MM.1S (cell line): Measurements from ENCODE around the gene MRPL30.
A peak's percentile ranks its signal among the peaks of the same experiment; 100 is the strongest.
"Not testable (repeated sequence)": the region's sequence is repeated elsewhere in the genome, so short reads cannot be mapped to it uniquely, and the experiment has no call there.

Source experiments
- DNase-seq: peaks from one replicate; pipeline ENCODE4 v3.0.0-alpha.2; 2015
- H2AFZ ChIP-seq: fragments of 300-600 bp; sonication (generic); 2 replicates; pipeline ENCODE4 v1.6.0; 2016; ENCODE audit warnings: antibody characterized with exemption, low read length
- H3F3A ChIP-seq: fragments of 300-600 bp; sonication (generic); 2 replicates; pipeline ENCODE4 v1.6.1; 2016; ENCODE audit warnings: mild to moderate bottlenecking, antibody characterized with exemption, low read length, moderate library complexity, mixed read lengths; ENCODE audit not compliant: insufficient read depth
- H3K27ac ChIP-seq: fragments of 300-600 bp; sonication (generic); 2 replicates; pipeline ENCODE4 v1.5.1; 2016; ENCODE audit warnings: mild to moderate bottlenecking, low read length
- H3K27me3 ChIP-seq: fragments of 300-600 bp; sonication (generic); replicated peaks from 2 replicates; pipeline ENCODE4 v1.6.0; 2016; ENCODE audit warnings: low read length; ENCODE audit not compliant: insufficient read depth
- H3K36me3 ChIP-seq: fragments of 300-600 bp; sonication (generic); replicated peaks from 2 replicates; pipeline ENCODE4 v1.6.1; 2016; ENCODE audit warnings: mild to moderate bottlenecking, low read length, mixed read lengths; ENCODE audit not compliant: insufficient read depth
- H3K4me1 ChIP-seq: fragments of 300-600 bp; sonication (generic); 2 replicates; pipeline ENCODE4 v1.6.1; 2016; ENCODE audit warnings: low read length, mixed read lengths
- H3K4me2 ChIP-seq: fragments of 300-600 bp; sonication (generic); 2 replicates; pipeline ENCODE4 v1.6.0; 2016; ENCODE audit warnings: low read depth, low read length
- H3K4me3 ChIP-seq: fragments of 300-600 bp; sonication (generic); 2 replicates; pipeline ENCODE4 v1.5.1; 2016; ENCODE audit warnings: low read length, mixed read lengths
- H3K79me2 ChIP-seq: fragments of 300-600 bp; sonication (generic); 2 replicates; pipeline ENCODE4 v1.6.1; 2016; ENCODE audit warnings: mixed run types, low read length, mixed read lengths
- H3K9ac ChIP-seq: fragments of 300-600 bp; sonication (generic); 2 replicates; pipeline ENCODE4 v1.6.1; 2016; ENCODE audit warnings: low read length, mixed read lengths
- H3K9me2 ChIP-seq: fragments of 300-600 bp; sonication (generic); replicated peaks from 2 replicates; pipeline ENCODE4 v1.6.1; 2016; ENCODE audit warnings: mild to moderate bottlenecking, low read length, mixed read lengths; ENCODE audit not compliant: insufficient read depth
- H3K9me3 ChIP-seq: fragments of 300-600 bp; sonication (generic); replicated peaks from 2 replicates; pipeline ENCODE4 v1.6.1; 2016; ENCODE audit warnings: mild to moderate bottlenecking, low read length, mixed read lengths; ENCODE audit not compliant: insufficient read depth
- H4K20me1 ChIP-seq: fragments of 300-600 bp; sonication (generic); 2 replicates; pipeline ENCODE4 v1.6.1; 2016; ENCODE audit warnings: mild to moderate bottlenecking, low read length, moderate library complexity, mixed read lengths; ENCODE audit not compliant: insufficient read depth
- EZH2 ChIP-seq: fragments of 300-600 bp; sonication (generic); optimal IDR thresholded peaks from 2 replicates; pipeline ENCODE3; 2017; ENCODE audit warnings: low read depth, mild to moderate bottlenecking, antibody characterized with exemption, low read length, mixed read lengths
- EZH2phosphoT487 ChIP-seq: fragments of 300-600 bp; sonication (generic); IDR thresholded peaks from 2 replicates; pipeline ENCODE4 v1.6.1; 2018; ENCODE audit warnings: antibody characterized with exemption, low read length
- TF ChIP-seq, protein P1 (sequence below): fragments of 300-600 bp; sonication (generic); IDR thresholded peaks from 2 replicates; pipeline ENCODE4 v1.5.1; 2016; ENCODE audit warnings: antibody characterized with exemption, low read length, mixed read lengths

MRPL30 gene

DNA sequence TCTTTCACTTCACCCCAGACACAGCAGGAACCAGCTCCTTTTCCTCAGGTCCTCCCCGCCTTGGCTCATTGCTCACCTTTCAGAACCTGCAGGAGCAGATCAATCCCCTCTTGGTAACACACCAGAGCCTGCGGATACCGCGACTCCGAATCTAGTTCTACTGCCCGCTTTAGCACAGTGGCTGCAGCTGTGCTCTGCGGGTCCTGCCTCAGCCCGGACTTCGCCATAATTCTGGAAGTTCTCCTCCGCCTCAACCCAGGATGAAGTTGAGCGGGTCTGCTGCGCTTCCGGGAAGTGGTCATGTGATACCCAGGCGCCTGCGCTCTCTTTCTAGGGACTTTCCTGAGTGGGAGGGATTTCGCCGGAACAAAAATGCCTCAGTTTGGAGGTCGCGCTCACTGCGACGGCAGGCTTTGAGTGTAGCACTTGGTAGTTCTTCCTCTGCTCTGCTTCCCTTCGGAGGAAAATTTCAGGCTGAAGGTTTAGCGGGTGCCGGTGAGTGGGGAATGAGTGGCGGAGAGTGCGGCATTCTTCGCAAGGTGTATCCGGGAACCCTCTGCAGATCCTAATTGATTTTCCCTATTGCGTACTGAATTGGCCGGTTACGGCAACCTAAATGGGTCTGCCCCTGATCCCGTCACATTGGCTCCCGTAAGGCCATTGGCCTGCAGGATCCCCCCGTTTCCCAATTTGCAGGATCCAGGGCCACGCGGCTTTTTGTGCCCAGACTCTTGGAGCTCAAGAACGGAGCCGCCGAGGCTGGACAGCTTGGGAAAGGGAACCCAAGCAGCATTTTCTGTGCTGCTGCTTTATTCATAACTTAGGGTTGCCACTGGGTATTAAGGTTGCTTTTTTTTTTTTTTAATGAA, at the start of gene MRPL30, which contains the start of gene MITD1:
Gene MRPL30 (plus strand): TSS at position 430 of the 869 bp plus-strand sequence. CDS start 5,020 bp downstream, outside the sequence.
Gene MITD1 (minus strand): TSS at position 304 of the 869 bp plus-strand sequence. CDS start 77 bp downstream, at position 227.
- Histone ChIP-seq H3K9me2 (no peaks in the 10 kb centered on the region), H2AFZ (peak within 1 kb of the TSS; percentile 92), H3K79me2 (peaks cover 92% of the 10 kb centered on the region), H3K36me3 (no peaks in the 10 kb centered on the region), H3K4me1 (peaks cover 10% of the 10 kb centered on the region; the same call in 1 of the 2 replicates), H3K4me2 (peak within 1 kb of the TSS; percentile 62), H3K9me3 (no peaks in the 10 kb centered on the region), H3K27me3 (no peaks in the 10 kb centered on the region), H3K27ac (peak within 1 kb of the TSS; percentile 43; the same call in 1 of the 2 replicates), H4K20me1 (no peaks in the 10 kb centered on the region), H3K4me3 (peak within 1 kb of the TSS; percentile 89), H3F3A (no peaks in the 10 kb centered on the region), H3K9ac (peak within 1 kb of the TSS; percentile 78)
- DNase-seq, result peak; percentile 96
- TF ChIP-seq, protein P1, sequence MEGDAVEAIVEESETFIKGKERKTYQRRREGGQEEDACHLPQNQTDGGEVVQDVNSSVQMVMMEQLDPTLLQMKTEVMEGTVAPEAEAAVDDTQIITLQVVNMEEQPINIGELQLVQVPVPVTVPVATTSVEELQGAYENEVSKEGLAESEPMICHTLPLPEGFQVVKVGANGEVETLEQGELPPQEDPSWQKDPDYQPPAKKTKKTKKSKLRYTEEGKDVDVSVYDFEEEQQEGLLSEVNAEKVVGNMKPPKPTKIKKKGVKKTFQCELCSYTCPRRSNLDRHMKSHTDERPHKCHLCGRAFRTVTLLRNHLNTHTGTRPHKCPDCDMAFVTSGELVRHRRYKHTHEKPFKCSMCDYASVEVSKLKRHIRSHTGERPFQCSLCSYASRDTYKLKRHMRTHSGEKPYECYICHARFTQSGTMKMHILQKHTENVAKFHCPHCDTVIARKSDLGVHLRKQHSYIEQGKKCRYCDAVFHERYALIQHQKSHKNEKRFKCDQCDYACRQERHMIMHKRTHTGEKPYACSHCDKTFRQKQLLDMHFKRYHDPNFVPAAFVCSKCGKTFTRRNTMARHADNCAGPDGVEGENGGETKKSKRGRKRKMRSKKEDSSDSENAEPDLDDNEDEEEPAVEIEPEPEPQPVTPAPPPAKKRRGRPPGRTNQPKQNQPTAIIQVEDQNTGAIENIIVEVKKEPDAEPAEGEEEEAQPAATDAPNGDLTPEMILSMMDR, result no peak
- TF ChIP-seq EZH2, result no peak
- no peak for TF ChIP-seq EZH2phosphoT487

DNA sequence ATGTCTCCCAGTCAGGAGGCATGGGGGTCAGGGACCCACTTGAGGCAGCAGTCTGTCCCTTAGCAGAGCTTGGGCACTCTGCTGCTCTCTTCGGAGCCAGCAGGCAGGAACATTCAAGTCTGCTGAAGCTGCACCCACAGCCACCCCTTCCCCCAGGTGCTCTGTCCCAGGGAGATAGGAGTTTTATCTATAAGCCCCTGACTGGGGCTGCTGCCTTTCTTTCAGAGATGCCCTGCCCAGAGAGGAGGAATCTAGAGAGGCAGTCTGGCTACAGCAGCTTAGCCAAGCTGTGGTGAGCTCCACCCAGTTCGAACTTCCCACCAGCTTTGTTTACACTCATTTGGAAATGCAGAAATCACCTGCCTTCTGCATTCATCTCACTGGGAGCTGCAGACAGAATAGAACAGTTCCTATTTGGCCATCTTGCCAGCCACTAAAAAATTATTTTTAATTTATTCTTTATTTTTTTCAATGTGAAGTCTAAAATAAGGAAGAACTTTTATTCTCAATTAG, 45.9 kb upstream of the MRPL30 start:
- not testable (repeated sequence) for H3K36me3 ChIP-seq, H3K79me2 ChIP-seq, H3F3A ChIP-seq, DNase-seq, H3K4me3 ChIP-seq, H3K27ac ChIP-seq, H3K4me2 ChIP-seq, H3K9ac ChIP-seq, H2AFZ ChIP-seq, H3K4me1 ChIP-seq, H4K20me1 ChIP-seq, H3K9me3 ChIP-seq, H3K9me2 ChIP-seq, H3K27me3 ChIP-seq

DNA sequence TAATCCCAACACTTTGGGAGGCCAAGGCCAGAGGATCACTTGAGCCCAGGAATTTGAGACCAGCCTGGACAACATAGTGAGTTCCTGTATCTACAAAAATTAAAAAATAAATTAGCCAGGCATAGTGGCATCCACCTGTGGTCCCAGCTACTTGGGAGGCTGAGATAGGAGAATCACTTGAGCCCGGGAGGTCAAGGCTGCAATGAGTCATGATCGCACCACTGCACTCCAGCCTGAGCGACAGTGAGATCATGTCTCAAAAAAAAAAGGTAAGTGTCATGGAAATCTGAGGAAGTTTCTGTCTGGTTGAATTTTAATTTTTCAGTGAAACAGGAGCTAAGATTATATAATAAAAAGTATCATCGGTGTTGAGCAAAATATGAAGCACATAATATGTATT, 42.0 kb upstream of the MRPL30 start:
- no peaks in the 10 kb centered on the region for H3K9me3 ChIP-seq
- no peak overlapping the region for H3K4me3 ChIP-seq
- no peaks in the 10 kb centered on the region for H4K20me1 ChIP-seq
- no peak for DNase-seq
- peaks cover 5% of the 10 kb centered on the region for H3K4me1 ChIP-seq
- H3K79me2 ChIP-seq, result no peaks in the 10 kb centered on the region
- TF ChIP-seq EZH2phosphoT487, result no peak
- no peak for TF ChIP-seq EZH2
- TF ChIP-seq, protein P1, result no peak
- no peak overlapping the region for H3K9ac ChIP-seq
- H3K27ac ChIP-seq, result no peak overlapping the region
- H3K36me3 ChIP-seq, result no peaks in the 10 kb centered on the region
- H3F3A ChIP-seq, result peaks cover 7% of the 10 kb centered on the region
- H2AFZ ChIP-seq, result no peak overlapping the region
- no peaks in the 10 kb centered on the region for H3K9me2 ChIP-seq
- H3K27me3 ChIP-seq, result no peaks in the 10 kb centered on the region
- H3K4me2 ChIP-seq, result no peak overlapping the region
